Measurements from ENCODE around the gene KCTD11. TPM values are rescaled to one million over a fixed set of nuclear protein-coding genes. Genes with fewer than 3 reads are reported as not detected.
A peak's percentile ranks its signal among the peaks of the same experiment; 100 is the strongest.

The KCTD11 gene
- total and polyA plus RNA-seq, 10 of the 15 experiments (the other 5 are each of a cell fraction or from before 2014, with no cell fraction given): 0.05 to 7.3 (median 2.9) TPM

DNA sequence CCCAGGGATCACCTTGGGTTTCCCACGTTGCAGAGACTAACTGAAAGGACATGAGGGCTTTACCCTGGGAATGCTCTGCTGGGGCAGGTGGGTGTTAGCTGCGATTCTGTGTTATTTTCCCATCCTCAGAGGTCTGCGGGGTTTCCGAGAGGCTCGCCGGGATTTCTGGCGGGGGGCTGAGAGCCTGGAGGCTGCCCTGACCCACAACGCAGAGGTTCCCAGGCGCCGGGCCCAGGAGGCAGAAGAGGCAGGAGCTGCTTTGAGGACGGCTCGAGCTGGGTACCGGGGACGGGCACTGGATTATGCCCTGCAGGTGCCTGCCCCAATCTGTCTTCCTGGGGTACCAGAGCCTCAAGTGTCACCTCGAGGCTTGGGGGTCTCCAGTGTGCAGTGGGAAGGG is 8.7 kb upstream of the KCTD11 start:
- ATAC-seq (no peak), DNase-seq (ENCODE audit: low read depth, low spot score) (no peak), FAIRE-seq (no peak)
- CTCF ChIA-PET: interaction anchor here (0.6 to 6.7 kb wide), 4 partner anchors 15 to 62 kb away, joined by 3 to 49 read pairs (median 5); partner anchors contain the start of gene NEURL4
- peaks cover 8% of the 10 kb centered on the region for H3K79me2 ChIP-seq (ENCODE audit: control insufficient read depth, insufficient read depth, low read length)
- RAD21 ChIA-PET (ENCODE audit: unreplicated experiment): no interaction called here
- H2AFZ ChIP-seq (ENCODE audit: control insufficient read depth, low read depth, low read length): no peak overlapping the region
- H3K36me3 ChIP-seq (ENCODE audit: control insufficient read depth in 2 of 2, insufficient read depth in 2 of 2, low read length in 1 of 2): peaks cover 19 to 52% of the 10 kb centered on the region in 2 experiments
- H3K4me2 ChIP-seq (ENCODE audit: control insufficient read depth, insufficient read depth): no peak overlapping the region
- no peaks in the 10 kb centered on the region for H4K20me1 ChIP-seq (ENCODE audit: control insufficient read depth, insufficient read depth)
- H3K9me3 ChIP-seq (replicated peaks; ENCODE audit: control insufficient read depth, insufficient read depth, low read length): no peaks in the 10 kb centered on the region
- H3K4me3 ChIP-seq: no peak overlapping the region
- H3K27me3 ChIP-seq (replicated peaks in 1 of 2; ENCODE audit: control insufficient read depth in 2 of 2, insufficient read depth in 2 of 2, low read length in 1 of 2): no peaks in the 10 kb centered on the region
- H3K27ac ChIP-seq (ENCODE audit: control insufficient read depth, insufficient read depth): no peak overlapping the region
- BruUV-seq (replicated peaks): TSS peak; percentile 63
- POLR2A ChIA-PET: interaction anchor here (1.6 kb wide), 1 partner anchor 12 kb away, joined by 11 read pairs; no protein-coding TSS in a partner anchor
- H3K9ac ChIP-seq (ENCODE audit: control insufficient read depth, insufficient read depth, low read length): no peak overlapping the region
- SMC1A ChIA-PET (ENCODE audit: uncharacterized antibody, unreplicated experiment): interaction anchor here (1.4 kb wide), 1 partner anchor 14 kb away, joined by 4 read pairs; the partner anchor contains the start of gene NEURL4
- WGBS (ENCODE audit: insufficient coverage, insufficient replicate concordance, low lambda C conversion rate, missing lambda C conversion rate): 84% methylated on average over 15 of the region's 15 CpGs
- H3K4me1 ChIP-seq (ENCODE audit: control insufficient read depth, insufficient read depth, low read length): no peaks in the 10 kb centered on the region; the same call in 1 of the 2 replicates
- intact Hi-C loops (cut with micrococcal nuclease; ENCODE audit: unreplicated experiment) (no loop called here), in situ Hi-C loops (cut with MboI) (no loop called here)
- TF ChIP-seq USF1 (IDR thresholded peaks at IDR 0.05; ENCODE audit: borderline replicate concordance, extremely low read length, insufficient read depth, low read depth, low read length) (no peak), SMAD5 (IDR thresholded peaks at IDR 0.05; ENCODE audit: low read depth) (no peak), IRF4 (IDR thresholded peaks at IDR 0.05; ENCODE audit: low read depth, low read length) (no peak), ZZZ3 (IDR thresholded peaks at IDR 0.05; ENCODE audit: control insufficient read depth, insufficient read length, low read depth) (no peak), ATF3 (IDR thresholded peaks at IDR 0.05; ENCODE audit: borderline replicate concordance, extremely low read depth, low read depth, low read length) (no peak), FOS (IDR thresholded peaks at IDR 0.05; ENCODE audit: borderline replicate concordance, extremely low read depth, insufficient read length) (no peak), E4F1 (IDR thresholded peaks at IDR 0.05; ENCODE audit: borderline replicate concordance, partially characterized antibody) (no peak), NFIC (IDR thresholded peaks at IDR 0.05; ENCODE audit: low read depth, low read length) (no peak)
- TF ChIP-seq, protein P1, sequence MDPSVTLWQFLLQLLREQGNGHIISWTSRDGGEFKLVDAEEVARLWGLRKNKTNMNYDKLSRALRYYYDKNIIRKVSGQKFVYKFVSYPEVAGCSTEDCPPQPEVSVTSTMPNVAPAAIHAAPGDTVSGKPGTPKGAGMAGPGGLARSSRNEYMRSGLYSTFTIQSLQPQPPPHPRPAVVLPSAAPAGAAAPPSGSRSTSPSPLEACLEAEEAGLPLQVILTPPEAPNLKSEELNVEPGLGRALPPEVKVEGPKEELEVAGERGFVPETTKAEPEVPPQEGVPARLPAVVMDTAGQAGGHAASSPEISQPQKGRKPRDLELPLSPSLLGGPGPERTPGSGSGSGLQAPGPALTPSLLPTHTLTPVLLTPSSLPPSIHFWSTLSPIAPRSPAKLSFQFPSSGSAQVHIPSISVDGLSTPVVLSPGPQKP (IDR thresholded peaks at IDR 0.05; ENCODE audit: low read depth, low read length): no peak
- TF ChIP-seq, protein P2, sequence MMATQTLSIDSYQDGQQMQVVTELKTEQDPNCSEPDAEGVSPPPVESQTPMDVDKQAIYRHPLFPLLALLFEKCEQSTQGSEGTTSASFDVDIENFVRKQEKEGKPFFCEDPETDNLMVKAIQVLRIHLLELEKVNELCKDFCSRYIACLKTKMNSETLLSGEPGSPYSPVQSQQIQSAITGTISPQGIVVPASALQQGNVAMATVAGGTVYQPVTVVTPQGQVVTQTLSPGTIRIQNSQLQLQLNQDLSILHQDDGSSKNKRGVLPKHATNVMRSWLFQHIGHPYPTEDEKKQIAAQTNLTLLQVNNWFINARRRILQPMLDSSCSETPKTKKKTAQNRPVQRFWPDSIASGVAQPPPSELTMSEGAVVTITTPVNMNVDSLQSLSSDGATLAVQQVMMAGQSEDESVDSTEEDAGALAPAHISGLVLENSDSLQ (IDR thresholded peaks at IDR 0.05): no peak
- TF ChIP-seq, protein P3, sequence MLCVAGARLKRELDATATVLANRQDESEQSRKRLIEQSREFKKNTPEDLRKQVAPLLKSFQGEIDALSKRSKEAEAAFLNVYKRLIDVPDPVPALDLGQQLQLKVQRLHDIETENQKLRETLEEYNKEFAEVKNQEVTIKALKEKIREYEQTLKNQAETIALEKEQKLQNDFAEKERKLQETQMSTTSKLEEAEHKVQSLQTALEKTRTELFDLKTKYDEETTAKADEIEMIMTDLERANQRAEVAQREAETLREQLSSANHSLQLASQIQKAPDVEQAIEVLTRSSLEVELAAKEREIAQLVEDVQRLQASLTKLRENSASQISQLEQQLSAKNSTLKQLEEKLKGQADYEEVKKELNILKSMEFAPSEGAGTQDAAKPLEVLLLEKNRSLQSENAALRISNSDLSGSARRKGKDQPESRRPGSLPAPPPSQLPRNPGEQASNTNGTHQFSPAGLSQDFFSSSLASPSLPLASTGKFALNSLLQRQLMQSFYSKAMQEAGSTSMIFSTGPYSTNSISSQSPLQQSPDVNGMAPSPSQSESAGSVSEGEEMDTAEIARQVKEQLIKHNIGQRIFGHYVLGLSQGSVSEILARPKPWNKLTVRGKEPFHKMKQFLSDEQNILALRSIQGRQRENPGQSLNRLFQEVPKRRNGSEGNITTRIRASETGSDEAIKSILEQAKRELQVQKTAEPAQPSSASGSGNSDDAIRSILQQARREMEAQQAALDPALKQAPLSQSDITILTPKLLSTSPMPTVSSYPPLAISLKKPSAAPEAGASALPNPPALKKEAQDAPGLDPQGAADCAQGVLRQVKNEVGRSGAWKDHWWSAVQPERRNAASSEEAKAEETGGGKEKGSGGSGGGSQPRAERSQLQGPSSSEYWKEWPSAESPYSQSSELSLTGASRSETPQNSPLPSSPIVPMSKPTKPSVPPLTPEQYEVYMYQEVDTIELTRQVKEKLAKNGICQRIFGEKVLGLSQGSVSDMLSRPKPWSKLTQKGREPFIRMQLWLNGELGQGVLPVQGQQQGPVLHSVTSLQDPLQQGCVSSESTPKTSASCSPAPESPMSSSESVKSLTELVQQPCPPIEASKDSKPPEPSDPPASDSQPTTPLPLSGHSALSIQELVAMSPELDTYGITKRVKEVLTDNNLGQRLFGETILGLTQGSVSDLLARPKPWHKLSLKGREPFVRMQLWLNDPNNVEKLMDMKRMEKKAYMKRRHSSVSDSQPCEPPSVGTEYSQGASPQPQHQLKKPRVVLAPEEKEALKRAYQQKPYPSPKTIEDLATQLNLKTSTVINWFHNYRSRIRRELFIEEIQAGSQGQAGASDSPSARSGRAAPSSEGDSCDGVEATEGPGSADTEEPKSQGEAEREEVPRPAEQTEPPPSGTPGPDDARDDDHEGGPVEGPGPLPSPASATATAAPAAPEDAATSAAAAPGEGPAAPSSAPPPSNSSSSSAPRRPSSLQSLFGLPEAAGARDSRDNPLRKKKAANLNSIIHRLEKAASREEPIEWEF (IDR thresholded peaks at IDR 0.05; ENCODE audit: insufficient replicate concordance, low read depth, low read length): no peak

All from GM12878 (cell line).